PFSK-1 (cell line): ENCODE results near the gene PAK1.
A peak's percentile ranks its signal among the peaks of the same experiment; 100 is the strongest.

Source experiments
- FOXP2 ChIP-seq: optimal IDR thresholded peaks from 2 replicates; pipeline ENCODE3; 2011; ENCODE audit warnings: borderline replicate concordance, control low read depth, inconsistent platforms; ENCODE audit not compliant: insufficient read depth; ENCODE audit errors: extremely low read length, extremely low read depth
- POLR2AphosphoS5 ChIP-seq: IDR thresholded peaks from 2 replicates; pipeline ENCODE4 v1.6.1; 2012; ENCODE audit warnings: low read depth, mild to moderate bottlenecking, control low read depth, low read length, moderate library complexity
- SIN3A ChIP-seq: IDR thresholded peaks from 2 replicates; pipeline ENCODE4 v1.6.1; 2012; ENCODE audit warnings: mild to moderate bottlenecking, low read length, moderate library complexity, borderline replicate concordance; ENCODE audit not compliant: insufficient read depth
- TAF1 ChIP-seq: IDR thresholded peaks from 2 replicates; pipeline ENCODE4 v1.6.1; 2012; ENCODE audit warnings: low read length, control low read depth, borderline replicate concordance; ENCODE audit not compliant: insufficient read depth
- TF ChIP-seq, protein P1 (sequence below), 2 experiments: IDR thresholded peaks; 2 replicates each; pipeline versions ENCODE4 v1.6.1 to v1.8.0; 2011 to 2012; ENCODE audit warnings: low read depth in 2 of 2, low read length in 2 of 2, control low read depth in 1 of 2, inconsistent platforms in 1 of 2, mild to moderate bottlenecking in 1 of 2, moderate library complexity in 1 of 2; ENCODE audit not compliant: insufficient read depth in 1 of 2

Gene PAK1

GRCh38 chr11:77289737-77290136 is 184.2 kb downstream of the PAK1 start:
- TF ChIP-seq TAF1 (no peak), POLR2AphosphoS5 (no peak), SIN3A (no peak), FOXP2 (no peak)
- TF ChIP-seq, protein P1, sequence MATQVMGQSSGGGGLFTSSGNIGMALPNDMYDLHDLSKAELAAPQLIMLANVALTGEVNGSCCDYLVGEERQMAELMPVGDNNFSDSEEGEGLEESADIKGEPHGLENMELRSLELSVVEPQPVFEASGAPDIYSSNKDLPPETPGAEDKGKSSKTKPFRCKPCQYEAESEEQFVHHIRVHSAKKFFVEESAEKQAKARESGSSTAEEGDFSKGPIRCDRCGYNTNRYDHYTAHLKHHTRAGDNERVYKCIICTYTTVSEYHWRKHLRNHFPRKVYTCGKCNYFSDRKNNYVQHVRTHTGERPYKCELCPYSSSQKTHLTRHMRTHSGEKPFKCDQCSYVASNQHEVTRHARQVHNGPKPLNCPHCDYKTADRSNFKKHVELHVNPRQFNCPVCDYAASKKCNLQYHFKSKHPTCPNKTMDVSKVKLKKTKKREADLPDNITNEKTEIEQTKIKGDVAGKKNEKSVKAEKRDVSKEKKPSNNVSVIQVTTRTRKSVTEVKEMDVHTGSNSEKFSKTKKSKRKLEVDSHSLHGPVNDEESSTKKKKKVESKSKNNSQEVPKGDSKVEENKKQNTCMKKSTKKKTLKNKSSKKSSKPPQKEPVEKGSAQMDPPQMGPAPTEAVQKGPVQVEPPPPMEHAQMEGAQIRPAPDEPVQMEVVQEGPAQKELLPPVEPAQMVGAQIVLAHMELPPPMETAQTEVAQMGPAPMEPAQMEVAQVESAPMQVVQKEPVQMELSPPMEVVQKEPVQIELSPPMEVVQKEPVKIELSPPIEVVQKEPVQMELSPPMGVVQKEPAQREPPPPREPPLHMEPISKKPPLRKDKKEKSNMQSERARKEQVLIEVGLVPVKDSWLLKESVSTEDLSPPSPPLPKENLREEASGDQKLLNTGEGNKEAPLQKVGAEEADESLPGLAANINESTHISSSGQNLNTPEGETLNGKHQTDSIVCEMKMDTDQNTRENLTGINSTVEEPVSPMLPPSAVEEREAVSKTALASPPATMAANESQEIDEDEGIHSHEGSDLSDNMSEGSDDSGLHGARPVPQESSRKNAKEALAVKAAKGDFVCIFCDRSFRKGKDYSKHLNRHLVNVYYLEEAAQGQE (IDR thresholded peaks at IDR 0.05; ENCODE audit: insufficient read depth in 1 of 2, low read depth in 2 of 2, low read length in 2 of 2), result no peak

DNA sequence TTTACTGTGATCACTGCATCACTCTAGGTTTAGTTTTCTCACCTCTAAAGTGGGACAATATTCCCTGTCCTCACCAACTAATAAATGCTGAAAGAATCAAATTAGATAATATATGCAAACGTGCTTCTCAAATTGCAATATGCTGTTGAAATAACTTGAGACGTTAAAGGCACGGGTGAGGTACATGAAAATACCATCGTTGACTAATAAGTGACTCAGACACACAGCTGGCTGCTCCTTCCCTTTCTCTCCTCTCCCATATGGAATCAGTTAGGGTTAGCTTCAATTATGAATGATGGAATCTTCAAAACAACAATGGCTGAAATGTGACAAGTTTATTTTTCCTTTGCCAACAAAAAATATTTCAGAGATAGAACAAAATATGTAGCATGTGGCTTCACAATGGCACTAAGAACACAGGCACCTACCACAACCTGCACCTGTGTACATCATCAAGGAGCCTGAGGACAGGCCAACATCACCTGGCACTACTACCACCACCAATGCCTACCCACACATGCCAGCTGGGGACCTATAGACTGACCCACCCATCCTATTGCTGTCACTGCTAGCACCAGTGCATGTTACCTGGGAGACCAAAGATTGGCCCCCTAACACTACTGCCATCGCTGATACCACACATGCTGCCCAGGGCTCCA is 186.2 kb downstream of the PAK1 start:
- TF ChIP-seq, protein P1 (IDR thresholded peaks at IDR 0.05; ENCODE audit: insufficient read depth in 1 of 2, low read depth in 2 of 2, low read length in 2 of 2), result 0 out of 4 replicates have a peak, but pooled peaks of 1 of the 2 experiments have one; percentile 37
- no peak for TF ChIP-seq FOXP2
- peak; percentile 58; the same call in 1 of the 2 replicates for TF ChIP-seq SIN3A
- peak; percentile 45; the same call in 1 of the 2 replicates for TF ChIP-seq TAF1
- TF ChIP-seq POLR2AphosphoS5, result no peak; the same call in 1 of the 2 replicates

GRCh38 chr11:77287136-77287535 is 186.8 kb downstream of the PAK1 start:
- TF ChIP-seq SIN3A (no peak), TAF1 (no peak), FOXP2 (no peak), POLR2AphosphoS5 (no peak)
- TF ChIP-seq, protein P1 (IDR thresholded peaks at IDR 0.05; ENCODE audit: insufficient read depth in 1 of 2, low read depth in 2 of 2, low read length in 2 of 2), result no peak

DNA sequence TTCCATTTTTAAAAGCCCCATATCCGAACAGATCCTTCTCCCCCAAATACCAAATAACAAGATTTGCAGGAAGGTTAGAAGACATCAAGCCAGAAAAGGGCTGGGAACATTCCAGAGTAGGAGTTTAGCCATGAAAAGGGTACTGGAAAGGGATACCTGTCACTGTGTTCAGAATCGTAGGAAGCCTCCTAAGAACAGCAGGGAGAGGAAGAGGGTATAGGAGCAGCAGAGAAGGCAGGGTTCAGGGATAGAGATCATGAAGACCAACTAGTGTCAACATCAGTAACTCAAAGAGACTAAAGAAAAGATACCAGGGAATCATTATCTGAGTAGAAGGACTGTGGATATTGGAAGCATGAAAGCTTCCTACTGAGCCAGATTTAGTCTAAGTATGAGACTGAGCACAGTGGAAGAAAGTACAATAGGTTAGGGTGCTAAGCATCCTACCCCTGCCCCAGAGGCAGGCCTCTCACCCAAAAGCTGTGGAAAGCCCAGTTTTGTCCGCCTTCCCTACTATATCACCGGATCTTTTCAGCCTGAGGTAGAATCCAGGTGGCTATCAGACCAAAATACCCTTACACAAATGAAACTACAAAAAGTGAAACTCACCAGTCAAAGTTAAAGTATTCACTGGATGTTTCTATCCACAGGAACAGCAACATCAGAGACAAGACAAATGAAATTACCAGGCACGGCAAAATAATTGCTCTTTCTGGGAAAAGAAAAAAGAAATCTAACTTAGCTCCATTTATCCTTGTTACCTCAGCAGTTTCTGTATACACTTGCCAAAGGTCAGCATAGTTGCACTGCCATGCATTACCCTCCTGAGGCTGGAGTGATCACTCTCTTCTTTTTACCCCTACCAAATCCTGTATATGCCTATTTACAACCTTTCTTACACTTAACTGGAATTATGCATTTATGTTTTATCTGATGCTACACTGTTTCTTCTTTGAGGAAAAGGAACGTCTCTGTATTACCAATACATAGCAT is 189.1 kb downstream of the PAK1 start:
- no peak for TF ChIP-seq TAF1
- TF ChIP-seq, protein P1 (IDR thresholded peaks at IDR 0.05; ENCODE audit: insufficient read depth in 1 of 2, low read depth in 2 of 2, low read length in 2 of 2), result no peak
- TF ChIP-seq SIN3A, result no peak
- no peak for TF ChIP-seq POLR2AphosphoS5
- TF ChIP-seq FOXP2, result no peak
